Uterus (tissue), 2 donors: ENCODE measurements around the gene INPP5K.

Source experiments
- POLR2A ChIP-seq, 2 donors: fragments of 450-650 bp; IDR thresholded peaks; one replicate each; pipeline ENCODE4 v1.6.1; 2016; ENCODE audit warnings: antibody characterized with exemption in 2 of 2, mild to moderate bottlenecking in 1 of 2, moderate library complexity in 1 of 2
- TF ChIP-seq, protein P1 (sequence below), 4 experiments: fragments of 200-600 bp in 2 of 4; fragments of 450-650 bp in 2 of 4; sonication (generic) in 2 of 4; IDR thresholded peaks; one replicate each; pipeline ENCODE4 v1.5.1; 2016 to 2019; ENCODE audit warnings: antibody characterized with exemption in 4 of 4, mild to moderate bottlenecking in 2 of 4, moderate library complexity in 1 of 4

- TF ChIP-seq, protein P1, sequence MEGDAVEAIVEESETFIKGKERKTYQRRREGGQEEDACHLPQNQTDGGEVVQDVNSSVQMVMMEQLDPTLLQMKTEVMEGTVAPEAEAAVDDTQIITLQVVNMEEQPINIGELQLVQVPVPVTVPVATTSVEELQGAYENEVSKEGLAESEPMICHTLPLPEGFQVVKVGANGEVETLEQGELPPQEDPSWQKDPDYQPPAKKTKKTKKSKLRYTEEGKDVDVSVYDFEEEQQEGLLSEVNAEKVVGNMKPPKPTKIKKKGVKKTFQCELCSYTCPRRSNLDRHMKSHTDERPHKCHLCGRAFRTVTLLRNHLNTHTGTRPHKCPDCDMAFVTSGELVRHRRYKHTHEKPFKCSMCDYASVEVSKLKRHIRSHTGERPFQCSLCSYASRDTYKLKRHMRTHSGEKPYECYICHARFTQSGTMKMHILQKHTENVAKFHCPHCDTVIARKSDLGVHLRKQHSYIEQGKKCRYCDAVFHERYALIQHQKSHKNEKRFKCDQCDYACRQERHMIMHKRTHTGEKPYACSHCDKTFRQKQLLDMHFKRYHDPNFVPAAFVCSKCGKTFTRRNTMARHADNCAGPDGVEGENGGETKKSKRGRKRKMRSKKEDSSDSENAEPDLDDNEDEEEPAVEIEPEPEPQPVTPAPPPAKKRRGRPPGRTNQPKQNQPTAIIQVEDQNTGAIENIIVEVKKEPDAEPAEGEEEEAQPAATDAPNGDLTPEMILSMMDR (IDR thresholded peaks at IDR 0.05): no peak
- TF ChIP-seq POLR2A (IDR thresholded peaks at IDR 0.05): no peak
Observed at GRCh38 chr17:1559047-1560043, 42.9 kb upstream of the INPP5K start.
